Measurements from ENCODE around the gene ANKRD36C.
"Not testable (repeated sequence)": the region's sequence is repeated elsewhere in the genome, so short reads cannot be mapped to it uniquely, and the experiment has no call there.

The ANKRD36C gene

GRCh38 chr2:95796249-95797099 is 195.2 kb downstream of the ANKRD36C start:
- DNase-seq, result not testable (repeated sequence)

GRCh38 chr2:95793970-95794369 is 197.7 kb downstream of the ANKRD36C start:
- DNase-seq, result not testable (repeated sequence)

- not testable (repeated sequence) for DNase-seq
These were observed 201.4 kb downstream of the ANKRD36C start for GRCh38 chr2:95790180-95790579.

DNA sequence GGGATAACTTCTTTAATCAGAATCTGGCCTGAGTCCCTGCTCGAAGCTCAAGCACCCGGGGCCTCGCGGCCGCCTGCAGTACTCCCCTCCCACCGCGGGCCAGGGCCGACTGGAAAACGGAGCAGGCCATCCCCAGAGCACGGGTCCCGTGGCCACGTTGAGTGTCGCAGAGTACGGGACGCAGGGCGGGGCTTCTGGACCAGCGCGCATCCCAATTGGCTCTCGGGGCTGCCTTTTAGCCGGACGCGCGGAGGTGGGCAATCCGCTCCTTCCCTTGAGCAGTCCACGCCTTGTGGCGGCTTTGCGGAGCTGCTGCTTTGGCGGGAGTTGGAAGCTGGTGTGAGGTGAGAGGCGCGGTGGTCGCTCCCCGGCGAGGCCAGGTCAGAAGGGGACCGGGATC is 202.2 kb downstream of the ANKRD36C start:
- not testable (repeated sequence) for DNase-seq

DNA sequence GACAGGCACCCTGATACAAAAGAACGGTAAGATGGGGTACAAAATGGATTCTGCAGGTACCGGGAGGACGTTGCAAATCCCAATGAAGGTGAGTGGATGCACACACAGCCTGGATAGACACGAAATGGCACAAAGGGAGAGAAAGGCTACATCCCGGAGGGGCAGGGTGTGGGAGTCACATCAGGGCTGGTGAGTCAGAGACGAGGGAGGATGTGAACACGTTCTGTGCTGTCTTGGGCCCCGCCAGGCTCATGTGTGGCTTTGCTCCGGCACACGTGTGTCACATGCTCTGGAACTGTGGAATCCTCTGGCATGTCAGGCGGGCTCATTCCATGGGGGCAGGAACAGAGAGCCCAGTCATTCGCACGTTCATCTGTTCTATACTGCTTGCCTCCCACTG is 203.0 kb downstream of the ANKRD36C start:
- not testable (repeated sequence) for DNase-seq
